ENCODE measurements around the gene SLC1A2.

The SLC1A2 gene

GRCh38 chr11:35223991-35224390 is 195.4 kb downstream of the SLC1A2 start:
- H4K8ac ChIP-seq (ENCODE audit: low read depth, low read length): no peak overlapping the region
- H3K4ac ChIP-seq (ENCODE audit: low read depth, low read length): no peak overlapping the region
- WGBS (ENCODE audit: extremely low coverage, insufficient coverage, insufficient read length): no CpG with 5 or more reads among the region's 1 CpG

DNA sequence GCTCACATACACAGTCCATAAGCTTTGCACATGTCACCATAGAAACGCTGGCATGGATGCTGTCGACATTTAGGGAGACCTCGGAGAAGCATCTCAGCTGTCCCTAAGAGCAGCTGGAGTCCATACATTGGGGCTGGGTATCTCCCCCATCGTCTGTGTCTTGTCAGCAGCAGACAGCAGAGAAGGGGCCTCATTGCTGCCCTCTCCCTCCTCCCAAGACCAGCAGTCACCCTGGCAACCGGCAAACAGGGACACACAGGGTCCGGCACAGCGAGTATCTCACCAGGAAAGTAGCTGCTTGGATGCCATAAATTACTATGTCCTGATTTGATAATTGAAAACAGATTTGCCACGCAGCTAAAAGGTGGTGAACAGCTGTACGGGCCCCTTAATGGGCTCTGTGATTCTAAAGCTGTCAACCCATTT is 196.0 kb downstream of the SLC1A2 start:
- Histone ChIP-seq H3K4me2 (ENCODE audit: low read length) (no peak overlapping the region), H3K79me2 (ENCODE audit: control insufficient read depth, insufficient read depth, low read length, poor library complexity) (no peaks in the 10 kb centered on the region), H3K4me1 (ENCODE audit: control insufficient read depth in 1 of 2, insufficient read depth in 2 of 2, low read length in 2 of 2) (no peaks in the 10 kb centered on the region), H2BK5ac (ENCODE audit: low read depth, low read length, poor library complexity) (no peak overlapping the region), H4K12ac (ENCODE audit: low read depth, low read length) (no peak overlapping the region), H2BK12ac (ENCODE audit: low read length) (no peak overlapping the region), H2AFZ (ENCODE audit: insufficient read depth, low read length, poor library complexity) (no peak overlapping the region), H2AK5ac (ENCODE audit: low read length) (no peak overlapping the region), H3K36me3 (ENCODE audit: control insufficient read depth in 1 of 2, insufficient read depth in 2 of 2, low read length in 2 of 2) (no peaks in the 10 kb centered on the region), H2BK120ac (ENCODE audit: insufficient read depth, low read length, poor library complexity) (no peak overlapping the region), H3K79me1 (ENCODE audit: low read length) (no peaks in the 10 kb centered on the region), H3K4ac (ENCODE audit: low read depth, low read length) (no peak overlapping the region), H4K91ac (ENCODE audit: low read depth, low read length) (no peak overlapping the region), H3K23ac (ENCODE audit: low read length) (no peak overlapping the region), H3K9me3 (ENCODE audit: insufficient read depth, low read depth, low read length) (no peaks in the 10 kb centered on the region), H3K27ac (ENCODE audit: low read depth, low read length) (no peak overlapping the region), H3K18ac (ENCODE audit: low read length) (no peak overlapping the region), H3K9ac (ENCODE audit: low read length) (no peak overlapping the region), H3K14ac (ENCODE audit: low read length) (no peak overlapping the region), H4K8ac (ENCODE audit: low read depth, low read length) (no peak overlapping the region), H3K4me3 (ENCODE audit: low read depth, low read length) (no peak overlapping the region), H3K27me3 (ENCODE audit: insufficient read depth, low read length) (no peaks in the 10 kb centered on the region)
- DNase-seq: peak in 1 of 2 donors; percentile 11
- WGBS (ENCODE audit: extremely low coverage, insufficient coverage, insufficient read length): no CpG with 5 or more reads among the region's 9 CpGs

More at GRCh38 chr11:35223991-35224390, 195.4 kb downstream of the SLC1A2 start:
- Histone ChIP-seq H2AK5ac (ENCODE audit: low read length) (no peak overlapping the region), H3K9ac (ENCODE audit: low read length) (no peak overlapping the region), H3K23ac (ENCODE audit: low read length) (no peak overlapping the region), H3K79me2 (ENCODE audit: control insufficient read depth, insufficient read depth, low read length, poor library complexity) (no peaks in the 10 kb centered on the region), H3K9me3 (ENCODE audit: insufficient read depth, low read depth, low read length) (no peaks in the 10 kb centered on the region), H4K12ac (ENCODE audit: low read depth, low read length) (no peak overlapping the region), H3K79me1 (ENCODE audit: low read length) (no peaks in the 10 kb centered on the region), H3K27me3 (ENCODE audit: insufficient read depth, low read length) (no peaks in the 10 kb centered on the region), H2AFZ (ENCODE audit: insufficient read depth, low read length, poor library complexity) (no peak overlapping the region), H4K91ac (ENCODE audit: low read depth, low read length) (no peak overlapping the region), H3K27ac (ENCODE audit: low read depth, low read length) (no peak overlapping the region), H2BK5ac (ENCODE audit: low read depth, low read length, poor library complexity) (no peak overlapping the region), H3K36me3 (ENCODE audit: control insufficient read depth in 1 of 2, insufficient read depth in 2 of 2, low read length in 2 of 2) (no peaks in the 10 kb centered on the region), H3K18ac (ENCODE audit: low read length) (no peak overlapping the region), H2BK12ac (ENCODE audit: low read length) (no peak overlapping the region), H3K14ac (ENCODE audit: low read length) (no peak overlapping the region), H3K4me2 (ENCODE audit: low read length) (no peak overlapping the region), H3K4me3 (ENCODE audit: low read depth, low read length) (no peak overlapping the region), H2BK120ac (ENCODE audit: insufficient read depth, low read length, poor library complexity) (no peak overlapping the region), H3K4me1 (ENCODE audit: control insufficient read depth in 1 of 2, insufficient read depth in 2 of 2, low read length in 2 of 2) (no peaks in the 10 kb centered on the region)
- DNase-seq: no peak

DNA sequence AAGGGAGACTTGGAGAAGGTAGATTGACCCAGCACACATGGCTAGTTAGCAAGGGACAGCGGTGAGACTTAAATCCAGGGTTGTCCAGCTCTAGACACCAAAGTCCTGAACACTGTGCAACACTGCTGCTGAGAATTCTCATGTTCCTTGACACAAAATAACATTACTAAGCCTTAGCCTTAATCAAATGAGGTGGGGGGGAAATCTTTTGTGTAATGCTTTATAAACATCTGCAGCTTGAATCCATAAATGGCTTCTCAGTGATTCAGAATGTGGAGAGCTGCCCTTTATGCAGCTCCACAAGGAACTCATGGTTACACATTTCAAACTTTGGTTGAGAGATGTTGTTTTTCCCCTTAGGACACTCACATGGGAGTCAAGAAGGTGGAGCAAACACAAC is 200.4 kb downstream of the SLC1A2 start:
- Histone ChIP-seq H3K27ac (ENCODE audit: low read depth, low read length) (no peak overlapping the region), H3K9ac (ENCODE audit: low read length) (no peak overlapping the region), H4K12ac (ENCODE audit: low read depth, low read length) (no peak overlapping the region), H2AFZ (ENCODE audit: insufficient read depth, low read length, poor library complexity) (no peak overlapping the region), H3K79me1 (ENCODE audit: low read length) (no peaks in the 10 kb centered on the region), H4K8ac (ENCODE audit: low read depth, low read length) (no peak overlapping the region), H3K27me3 (ENCODE audit: insufficient read depth, low read length) (no peaks in the 10 kb centered on the region), H2BK12ac (ENCODE audit: low read length) (no peak overlapping the region), H3K4me1 (ENCODE audit: control insufficient read depth in 1 of 2, insufficient read depth in 2 of 2, low read length in 2 of 2) (no peaks in the 10 kb centered on the region), H3K23ac (ENCODE audit: low read length) (no peak overlapping the region), H3K79me2 (ENCODE audit: control insufficient read depth, insufficient read depth, low read length, poor library complexity) (no peaks in the 10 kb centered on the region), H3K14ac (ENCODE audit: low read length) (no peak overlapping the region), H4K91ac (ENCODE audit: low read depth, low read length) (no peak overlapping the region), H3K4me3 (ENCODE audit: low read depth, low read length) (no peak overlapping the region), H3K18ac (ENCODE audit: low read length) (no peak overlapping the region), H2BK5ac (ENCODE audit: low read depth, low read length, poor library complexity) (no peak overlapping the region), H2AK5ac (ENCODE audit: low read length) (no peak overlapping the region), H3K9me3 (ENCODE audit: insufficient read depth, low read depth, low read length) (no peaks in the 10 kb centered on the region), H3K4me2 (ENCODE audit: low read length) (no peak overlapping the region), H3K36me3 (ENCODE audit: control insufficient read depth in 1 of 2, insufficient read depth in 2 of 2, low read length in 2 of 2) (no peaks in the 10 kb centered on the region), H3K4ac (ENCODE audit: low read depth, low read length) (no peak overlapping the region), H2BK120ac (ENCODE audit: insufficient read depth, low read length, poor library complexity) (no peak overlapping the region)
- WGBS (ENCODE audit: extremely low coverage, insufficient coverage, insufficient read length): no CpG with 5 or more reads among the region's 1 CpG
- no peak for DNase-seq

GRCh38 chr11:35216962-35217678 is 202.2 kb downstream of the SLC1A2 start:
- Histone ChIP-seq H3K4me1 (ENCODE audit: control insufficient read depth in 1 of 2, insufficient read depth in 2 of 2, low read length in 2 of 2) (no peaks in the 10 kb centered on the region), H3K79me2 (ENCODE audit: control insufficient read depth, insufficient read depth, low read length, poor library complexity) (no peaks in the 10 kb centered on the region), H3K9ac (ENCODE audit: low read length) (no peak overlapping the region), H3K36me3 (ENCODE audit: control insufficient read depth in 1 of 2, insufficient read depth in 2 of 2, low read length in 2 of 2) (no peaks in the 10 kb centered on the region), H3K14ac (ENCODE audit: low read length) (no peak overlapping the region), H3K4me2 (ENCODE audit: low read length) (no peak overlapping the region), H3K23ac (ENCODE audit: low read length) (no peak overlapping the region), H3K27ac (ENCODE audit: low read depth, low read length) (no peak overlapping the region), H3K4me3 (ENCODE audit: low read depth, low read length) (no peak overlapping the region), H3K79me1 (ENCODE audit: low read length) (no peaks in the 10 kb centered on the region), H3K4ac (ENCODE audit: low read depth, low read length) (no peak overlapping the region), H4K91ac (ENCODE audit: low read depth, low read length) (no peak overlapping the region), H2AK5ac (ENCODE audit: low read length) (no peak overlapping the region), H2BK12ac (ENCODE audit: low read length) (no peak overlapping the region), H4K12ac (ENCODE audit: low read depth, low read length) (no peak overlapping the region), H3K18ac (ENCODE audit: low read length) (no peak overlapping the region), H2AFZ (ENCODE audit: insufficient read depth, low read length, poor library complexity) (no peak overlapping the region), H3K9me3 (ENCODE audit: insufficient read depth, low read depth, low read length) (no peaks in the 10 kb centered on the region), H2BK5ac (ENCODE audit: low read depth, low read length, poor library complexity) (no peak overlapping the region), H2BK120ac (ENCODE audit: insufficient read depth, low read length, poor library complexity) (no peak overlapping the region), H3K27me3 (ENCODE audit: insufficient read depth, low read length) (no peaks in the 10 kb centered on the region), H4K8ac (ENCODE audit: low read depth, low read length) (no peak overlapping the region)
- DNase-seq: peak in 1 of 2 donors; percentile 29
- WGBS (ENCODE audit: extremely low coverage, insufficient coverage, insufficient read length): no CpG with 5 or more reads among the region's 3 CpGs

Measured in trophoblast cell (in vitro differentiated cells and primary cell).